GM12891 (cell line): ENCODE results near the gene TNFSF18.

ENCODE experiments used
- PAX5 ChIP-seq: IDR thresholded peaks from 2 replicates; pipeline ENCODE4 v1.6.1; 2011; ENCODE audit warnings: low read length, moderate library complexity, mild to moderate bottlenecking; ENCODE audit not compliant: insufficient read depth, severe bottlenecking
- POLR2A ChIP-seq: IDR thresholded peaks from 2 replicates; pipeline ENCODE4 v1.6.1; 2011; ENCODE audit warnings: low read depth, low read length, control low read depth
- POLR2AphosphoS5 ChIP-seq: IDR thresholded peaks from 2 replicates; pipeline ENCODE4 v1.6.1; 2011; ENCODE audit warnings: low read depth, low read length, control low read depth
- POU2F2 ChIP-seq: IDR thresholded peaks from 2 replicates; pipeline ENCODE4 v1.6.1; 2011; ENCODE audit warnings: low read depth, mild to moderate bottlenecking, control low read depth, low read length, moderate library complexity
- SPI1 ChIP-seq: IDR thresholded peaks from 2 replicates; pipeline ENCODE4 v1.6.1; 2011; ENCODE audit warnings: low read depth, low read length, control low read depth
- TAF1 ChIP-seq: IDR thresholded peaks from 2 replicates; pipeline ENCODE4 v1.6.1; 2011; ENCODE audit warnings: low read depth, low read length, control low read depth

DNA sequence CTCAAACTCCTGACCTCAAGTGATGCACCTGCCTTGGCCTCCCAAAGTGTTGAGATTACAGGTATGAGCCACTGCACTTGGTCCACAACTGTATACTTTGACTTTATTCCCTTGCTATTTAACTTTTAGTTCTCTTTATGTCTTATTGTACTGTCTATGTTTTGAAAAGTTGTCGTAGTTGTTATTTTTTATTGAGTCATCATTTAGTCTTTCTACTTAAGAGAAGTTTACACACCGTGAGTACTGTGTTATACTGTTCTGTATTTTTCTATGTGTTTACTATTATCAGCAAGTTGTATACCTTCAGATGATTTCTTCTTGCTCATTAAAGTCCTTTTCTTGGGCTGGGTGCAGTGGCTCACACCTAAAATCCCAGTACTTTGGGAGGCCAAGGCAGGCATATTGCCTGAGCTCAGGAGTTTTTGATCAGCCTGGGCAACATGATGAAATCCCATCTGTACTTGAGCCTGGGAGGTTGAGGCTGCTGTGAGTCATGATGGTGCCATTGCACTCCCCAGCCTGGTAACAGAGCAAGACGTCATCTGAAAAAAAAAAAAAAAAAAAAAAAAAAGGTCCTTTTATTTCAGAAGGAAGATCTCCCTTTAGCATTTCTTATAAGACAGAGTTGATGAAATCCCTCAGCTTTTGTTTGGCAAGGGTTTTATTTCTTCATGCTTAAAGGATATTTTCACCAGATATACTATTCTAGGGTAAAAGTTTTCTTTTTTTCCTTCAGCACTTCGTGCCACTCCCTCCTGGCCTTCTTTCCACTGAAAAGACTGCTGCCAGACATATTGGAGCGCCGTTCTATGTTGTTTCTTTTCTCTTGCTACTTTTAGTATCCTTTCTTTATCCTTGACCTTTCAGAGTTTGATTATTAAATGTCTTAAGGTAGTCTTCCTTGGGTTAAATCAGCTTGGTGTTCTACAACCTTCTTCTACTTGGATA lies 47.6 kb downstream of the TNFSF18 start:
- TF ChIP-seq POLR2A (no peak), POLR2AphosphoS5 (no peak), SPI1 (no peak), TAF1 (no peak), POU2F2 (no peak), PAX5 (no peak)
